Measurements from ENCODE around the gene CSNK1A1L.

Gene CSNK1A1L

GRCh38 chr13:37138169-37138568 is 32.7 kb upstream of the CSNK1A1L start:
- no peak for TF ChIP-seq SIN3A (IDR thresholded peaks at IDR 0.05; ENCODE audit: borderline replicate concordance, insufficient read depth, low read length)
- TF ChIP-seq REST (IDR thresholded peaks at IDR 0.05; ENCODE audit: insufficient read depth in 1 of 2, low read depth in 2 of 2, low read length in 2 of 2) = no peak
- no peak for TF ChIP-seq FOXP2 (optimal IDR thresholded peaks at IDR 0.05; ENCODE audit: borderline replicate concordance, extremely low read depth, extremely low read length, insufficient read depth)
- TF ChIP-seq TAF1 (IDR thresholded peaks at IDR 0.05; ENCODE audit: borderline replicate concordance, insufficient read depth, low read length) = no peak
- TF ChIP-seq POLR2AphosphoS5 (IDR thresholded peaks at IDR 0.05; ENCODE audit: low read depth, low read length) = no peak

- TF ChIP-seq SIN3A (IDR thresholded peaks at IDR 0.05; ENCODE audit: borderline replicate concordance, insufficient read depth, low read length) (no peak), FOXP2 (optimal IDR thresholded peaks at IDR 0.05; ENCODE audit: borderline replicate concordance, extremely low read depth, extremely low read length, insufficient read depth) (no peak), REST (IDR thresholded peaks at IDR 0.05; ENCODE audit: insufficient read depth in 1 of 2, low read depth in 2 of 2, low read length in 2 of 2) (no peak), TAF1 (IDR thresholded peaks at IDR 0.05; ENCODE audit: borderline replicate concordance, insufficient read depth, low read length) (no peak), POLR2AphosphoS5 (IDR thresholded peaks at IDR 0.05; ENCODE audit: low read depth, low read length) (no peak)
Observed at GRCh38 chr13:37136633-37137032, 31.2 kb upstream of the CSNK1A1L start.

GRCh38 chr13:37136187-37136586 is 30.7 kb upstream of the CSNK1A1L start:
- TF ChIP-seq SIN3A (IDR thresholded peaks at IDR 0.05; ENCODE audit: borderline replicate concordance, insufficient read depth, low read length) (no peak), REST (IDR thresholded peaks at IDR 0.05; ENCODE audit: insufficient read depth in 1 of 2, low read depth in 2 of 2, low read length in 2 of 2) (no peak), TAF1 (IDR thresholded peaks at IDR 0.05; ENCODE audit: borderline replicate concordance, insufficient read depth, low read length) (no peak)

GRCh38 chr13:37134411-37135041 is 29.1 kb upstream of the CSNK1A1L start:
- TF ChIP-seq SIN3A (IDR thresholded peaks at IDR 0.05; ENCODE audit: borderline replicate concordance, insufficient read depth, low read length) (no peak), FOXP2 (optimal IDR thresholded peaks at IDR 0.05; ENCODE audit: borderline replicate concordance, extremely low read depth, extremely low read length, insufficient read depth) (no peak), REST (IDR thresholded peaks at IDR 0.05; ENCODE audit: insufficient read depth in 1 of 2, low read depth in 2 of 2, low read length in 2 of 2) (no peak), POLR2AphosphoS5 (IDR thresholded peaks at IDR 0.05; ENCODE audit: low read depth, low read length) (no peak), TAF1 (IDR thresholded peaks at IDR 0.05; ENCODE audit: borderline replicate concordance, insufficient read depth, low read length) (no peak)

GRCh38 chr13:37132211-37132610 is 26.7 kb upstream of the CSNK1A1L start:
- TF ChIP-seq REST (IDR thresholded peaks at IDR 0.05; ENCODE audit: insufficient read depth in 1 of 2, low read depth in 2 of 2, low read length in 2 of 2) = no peak
- TF ChIP-seq TAF1 (IDR thresholded peaks at IDR 0.05; ENCODE audit: borderline replicate concordance, insufficient read depth, low read length) = no peak
- no peak for TF ChIP-seq POLR2AphosphoS5 (IDR thresholded peaks at IDR 0.05; ENCODE audit: low read depth, low read length)
- TF ChIP-seq SIN3A (IDR thresholded peaks at IDR 0.05; ENCODE audit: borderline replicate concordance, insufficient read depth, low read length) = no peak
- TF ChIP-seq FOXP2 (optimal IDR thresholded peaks at IDR 0.05; ENCODE audit: borderline replicate concordance, extremely low read depth, extremely low read length, insufficient read depth) = no peak
